GM19043 (cell line): ENCODE results near the gene PIK3R4.

Experiments
- ATAC-seq: cut with Tn5 transposase; IDR thresholded peaks from one replicate; pipeline ENCODE4 v1.9.1; 2021; ENCODE audit warnings: low read depth; ENCODE audit not compliant: unreplicated experiment

PIK3R4 gene

GRCh38 chr3:130743354-130743753 lies 3.3 kb downstream of the PIK3R4 start:
- ATAC-seq, result no peak

GRCh38 chr3:130741946-130742610 lies 4.6 kb downstream of the PIK3R4 start:
- ATAC-seq, result no peak

- no peak for ATAC-seq
These were observed 6.8 kb downstream of the PIK3R4 start for GRCh38 chr3:130739848-130740247.

DNA sequence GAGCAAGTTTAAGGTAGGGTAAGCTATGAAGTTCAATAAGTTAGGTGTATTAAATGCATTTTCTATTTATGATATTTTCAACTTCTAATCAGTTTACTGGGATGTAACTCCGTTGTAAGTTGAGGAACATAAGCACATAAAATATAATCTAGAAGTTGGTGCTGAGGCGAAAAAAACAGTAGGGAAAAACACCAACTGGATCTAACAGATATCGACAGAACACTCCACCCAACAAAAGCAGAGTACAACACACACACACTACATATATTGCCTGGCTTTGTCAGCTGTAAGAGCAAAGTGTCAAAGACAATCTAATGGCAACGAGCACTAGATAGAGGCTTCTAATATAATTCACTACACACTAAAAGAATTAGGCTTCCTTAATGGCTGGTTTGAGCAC lies 8.4 kb downstream of the PIK3R4 start:
- no peak for ATAC-seq

DNA sequence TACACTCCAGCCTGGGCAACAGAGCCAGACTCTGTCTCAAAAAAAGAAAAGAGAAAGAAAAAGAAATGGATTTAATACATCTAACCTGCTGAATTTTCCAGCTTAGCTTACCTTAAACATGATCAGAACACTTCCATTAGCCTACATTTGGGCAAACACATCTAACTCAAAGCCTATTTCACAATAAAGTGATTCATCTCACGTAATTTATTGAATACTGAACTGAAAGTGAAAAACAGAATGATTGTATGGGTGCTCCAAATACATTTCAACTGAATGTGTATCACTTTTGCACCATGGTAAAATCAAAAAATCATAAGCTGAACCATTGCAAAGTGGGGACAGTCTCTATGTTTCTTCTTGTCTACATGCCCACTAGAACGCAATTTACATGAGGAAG lies 9.0 kb downstream of the PIK3R4 start:
- ATAC-seq, result no peak

GRCh38 chr3:130733236-130733875 lies 13.3 kb downstream of the PIK3R4 start:
- ATAC-seq, result no peak

DNA sequence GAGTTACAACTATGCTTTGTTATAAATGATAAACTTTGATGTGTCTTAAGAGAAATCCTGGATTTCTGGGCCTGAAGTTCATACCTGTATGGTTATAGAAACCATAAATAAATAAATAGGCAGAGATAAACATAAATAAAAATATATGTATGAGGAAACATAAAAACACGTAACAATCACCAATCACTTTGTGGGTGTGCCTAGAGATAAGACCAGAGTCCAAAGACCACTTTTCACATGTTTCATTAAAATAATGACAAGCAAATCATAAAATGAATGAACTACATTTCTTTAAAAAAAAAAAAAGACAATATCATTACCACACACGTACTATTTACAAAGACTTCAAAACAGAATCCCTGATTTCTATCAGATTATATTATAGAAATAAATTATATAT lies 14.1 kb downstream of the PIK3R4 start:
- ATAC-seq, result no peak

DNA sequence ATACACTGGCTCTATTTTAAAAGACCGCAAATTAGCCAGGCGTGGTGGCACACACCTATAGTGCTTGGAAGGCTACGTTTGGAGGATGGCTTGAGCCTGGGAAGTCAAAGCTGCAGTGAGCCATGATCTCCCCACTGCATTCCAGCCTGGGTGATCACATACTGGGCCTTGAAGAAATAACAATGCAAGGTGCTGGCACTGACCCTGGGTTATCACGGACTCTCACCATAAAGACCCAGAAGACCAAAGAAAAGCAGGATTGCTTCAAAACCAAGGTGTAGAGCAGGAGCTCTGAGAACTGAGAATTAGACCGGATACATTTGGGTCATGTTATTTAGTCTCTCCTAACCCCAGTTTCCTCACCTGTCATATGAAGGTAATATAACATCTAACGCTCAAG lies 14.8 kb downstream of the PIK3R4 start:
- no peak for ATAC-seq

DNA sequence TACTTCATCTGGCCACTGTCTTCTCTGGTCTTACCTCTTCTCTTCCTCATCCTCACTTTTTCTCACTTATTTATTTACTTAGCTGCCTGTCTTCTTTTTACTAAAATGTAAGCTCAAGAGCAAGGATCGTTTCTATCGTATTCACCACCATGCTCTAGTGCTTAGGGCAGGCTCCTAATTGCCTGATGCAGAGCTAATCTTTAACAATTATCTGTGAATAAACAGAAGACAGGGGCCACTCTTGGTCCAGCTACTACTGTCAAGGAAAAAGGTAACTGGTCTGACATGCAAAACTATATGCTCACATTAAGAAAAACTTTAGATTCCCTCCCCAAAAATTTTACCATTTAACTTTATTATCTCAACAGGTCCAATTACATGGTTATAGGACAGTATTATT lies 17.5 kb downstream of the PIK3R4 start:
- ATAC-seq, result no peak

- ATAC-seq, result no peak
These were observed 18.6 kb downstream of the PIK3R4 start for GRCh38 chr3:130728037-130728436.

- no peak for ATAC-seq
These were observed 20.9 kb downstream of the PIK3R4 start for GRCh38 chr3:130725746-130726145.

GRCh38 chr3:130715616-130716015 lies 31.0 kb downstream of the PIK3R4 start:
- no peak for ATAC-seq

DNA sequence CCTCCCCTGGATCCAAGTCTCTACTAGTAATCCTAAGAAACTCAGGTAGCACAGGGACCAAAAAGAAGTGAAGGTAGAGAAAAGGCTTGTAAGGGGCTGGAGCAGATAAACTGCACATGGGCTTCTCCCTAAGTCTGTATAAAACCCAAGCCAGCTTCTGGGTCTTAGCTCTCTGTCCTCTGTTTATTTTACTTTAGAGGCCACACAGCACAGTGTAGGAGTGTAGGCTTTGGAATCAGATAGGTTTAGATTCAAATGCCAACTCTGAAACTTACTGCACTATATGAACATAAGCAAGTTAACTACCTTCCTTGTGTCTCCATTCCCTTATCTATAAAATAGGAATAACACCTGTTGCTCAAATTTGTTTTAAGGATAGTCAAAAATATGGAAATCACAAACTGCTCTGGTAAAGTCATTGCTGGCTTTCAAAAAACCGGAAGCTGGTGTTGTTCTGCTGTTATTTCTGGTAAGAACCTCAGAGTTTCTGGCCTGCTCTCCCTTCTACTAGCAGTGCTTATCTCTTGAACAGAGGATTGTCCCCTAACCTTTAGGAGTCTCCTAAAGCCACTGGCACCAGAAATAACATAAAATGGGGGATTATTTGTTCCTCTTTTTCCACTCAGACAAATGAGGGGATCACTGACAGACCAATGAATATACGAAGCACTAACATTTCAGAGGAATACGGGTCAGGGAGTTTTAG lies 33.8 kb downstream of the PIK3R4 start:
- no peak for ATAC-seq

- ATAC-seq, result no peak
These were observed 34.9 kb downstream of the PIK3R4 start for GRCh38 chr3:130711565-130712324.

DNA sequence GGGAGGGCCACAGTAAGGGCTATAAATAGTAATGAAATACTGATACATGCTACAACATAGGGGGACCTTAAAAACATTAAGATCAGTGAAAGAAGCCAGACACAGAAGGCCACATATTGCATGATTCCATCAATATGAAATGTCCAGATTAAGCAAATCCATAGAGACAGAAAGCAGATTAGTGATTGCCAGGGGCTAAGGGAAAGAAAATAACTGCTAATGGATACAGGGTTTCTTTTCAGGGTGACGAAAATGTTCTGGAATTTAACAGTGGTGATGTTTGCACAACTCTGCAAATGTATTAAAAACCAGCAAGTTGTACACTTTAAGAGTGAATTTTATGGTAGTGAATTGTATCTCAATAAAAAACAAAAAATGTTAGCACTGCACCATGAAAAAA lies 37.0 kb downstream of the PIK3R4 start:
- ATAC-seq, result no peak

DNA sequence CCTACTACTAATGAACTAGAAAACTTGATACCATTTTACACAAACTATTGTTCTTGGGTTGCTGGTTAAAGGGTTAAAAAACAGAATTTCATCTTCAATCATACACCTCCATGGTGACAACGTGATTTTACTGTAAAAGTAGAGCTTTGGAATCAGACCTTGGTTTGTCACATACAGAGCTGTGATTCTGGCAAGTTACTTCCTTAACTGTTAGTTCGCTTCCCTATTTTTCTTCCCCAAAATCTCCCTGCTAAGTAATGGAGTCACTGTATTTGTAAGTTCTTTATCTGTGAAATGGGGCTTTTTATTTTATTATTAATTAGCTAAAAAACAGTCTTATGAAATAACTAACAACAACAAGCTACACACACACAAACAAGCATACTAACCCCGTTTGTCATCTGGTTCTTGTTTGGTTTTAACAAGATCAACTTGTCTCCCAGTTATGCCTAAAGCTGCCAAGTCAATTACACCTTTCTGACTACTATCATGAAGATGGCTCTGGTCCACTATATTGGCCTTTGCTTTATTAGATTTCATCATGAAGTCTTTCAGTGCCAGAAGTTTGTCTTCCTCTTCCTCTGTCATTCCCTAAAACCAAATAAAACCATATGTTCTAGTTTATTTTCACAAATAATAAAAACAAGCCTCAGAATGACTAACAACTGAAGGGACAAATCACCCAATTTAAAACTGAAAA lies 38.6 kb downstream of the PIK3R4 start:
- ATAC-seq, result no peak

DNA sequence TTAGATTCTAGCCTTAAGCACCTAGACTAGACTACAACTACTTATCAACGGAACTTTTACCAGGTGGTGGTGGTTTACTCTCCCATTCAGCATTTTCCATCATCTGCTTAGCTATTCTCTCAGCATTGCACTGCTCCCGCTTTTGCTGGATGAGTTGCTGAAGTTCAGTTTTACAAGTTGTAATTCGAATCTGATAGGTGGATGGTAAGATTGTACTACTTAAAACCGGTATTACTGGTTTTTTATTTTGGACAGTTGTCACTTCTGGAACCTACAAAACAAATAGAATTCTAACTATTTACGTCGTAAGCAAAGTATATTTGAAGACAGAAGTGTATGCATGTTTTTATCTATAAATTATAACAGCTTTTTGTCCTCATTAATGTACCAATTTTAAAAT lies 41.1 kb downstream of the PIK3R4 start:
- ATAC-seq, result no peak

DNA sequence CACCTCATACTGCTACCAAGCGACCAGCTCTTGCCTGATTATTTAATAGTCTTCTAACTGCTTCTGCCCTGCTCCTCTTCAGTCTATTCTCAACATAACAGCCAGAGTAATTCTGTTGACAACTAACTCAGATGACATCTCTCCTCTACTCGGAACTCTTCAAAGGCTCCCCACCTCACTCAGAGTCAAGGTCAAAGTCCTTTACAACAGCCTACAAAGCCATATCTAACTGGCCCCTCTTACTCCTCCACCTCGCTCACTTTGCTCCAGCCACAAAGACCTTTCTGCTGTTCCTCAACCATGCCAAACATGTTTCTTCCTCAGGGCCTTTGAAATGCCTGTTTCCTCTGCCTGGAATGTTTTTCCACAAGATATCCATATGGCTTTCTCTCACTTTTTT lies 43.6 kb downstream of the PIK3R4 start:
- ATAC-seq, result no peak

- no peak for ATAC-seq
These were observed 46.1 kb downstream of the PIK3R4 start for GRCh38 chr3:130700541-130700940.

DNA sequence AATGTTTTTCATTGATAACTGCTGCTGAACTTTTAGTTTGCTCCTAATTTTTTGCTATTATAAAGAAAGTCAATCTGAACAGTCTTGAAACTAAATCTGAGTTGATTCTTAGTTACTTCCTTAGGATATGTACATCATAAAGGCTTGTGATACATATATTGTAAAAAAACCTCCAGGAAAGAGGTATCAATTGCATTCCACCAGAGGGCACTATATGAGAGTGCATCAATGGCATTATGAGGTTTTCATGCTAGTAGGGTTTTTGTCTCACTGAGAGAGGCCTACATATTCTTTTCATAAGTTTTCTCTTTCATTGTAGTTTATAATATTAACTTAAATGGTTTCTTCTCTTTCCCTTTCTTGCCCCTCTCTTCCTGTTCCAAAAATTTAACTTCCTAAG lies 46.9 kb downstream of the PIK3R4 start:
- ATAC-seq, result no peak

GRCh38 chr3:130693314-130693713 lies 53.3 kb downstream of the PIK3R4 start:
- no peak for ATAC-seq
